OCI-LY3 (cell line): ENCODE results near the gene UBXN2A.

Experiments used
- CTCF ChIP-seq: fragments of 200-600, 300-600 bp; sonication (generic); IDR thresholded peaks from 2 replicates; pipeline ENCODE4 v1.5.1; 2014; ENCODE audit warnings: antibody characterized with exemption, low read length, low read depth
- EZH2phosphoT487 ChIP-seq: fragments of 200-600 bp; shearing (Covaris generic); IDR thresholded peaks from 2 replicates; pipeline ENCODE4 v1.6.1; 2018; ENCODE audit warnings: antibody characterized with exemption, mixed run types, low read depth

- TF ChIP-seq CTCF: no peak
- TF ChIP-seq EZH2phosphoT487: no peak
These were observed 69.1 kb downstream of the UBXN2A start for GRCh38 chr2:24009367-24009679.
